Jurkat, Clone E6-1 (cell line): ENCODE results near the gene MRGPRG. TPM values are rescaled to one million over a fixed set of nuclear protein-coding genes. Genes with fewer than 3 reads are reported as not detected.
"Not testable (repeated sequence)": the region's sequence is repeated elsewhere in the genome, so short reads cannot be mapped to it uniquely, and the experiment has no call there.

Source experiments
- DNase-seq: peaks from one replicate; pipeline ENCODE4 v3.0.0-alpha.2; 2011; ENCODE audit warnings: low read depth, low spot score
- H3K4me3 ChIP-seq: 2 replicates; pipeline ENCODE4 v1.5.1; 2011; ENCODE audit warnings: mild to moderate bottlenecking, low read length, control low read depth, moderate library complexity
- polyA plus RNA-seq: library from polyadenylated mRNA; unstranded; fragments of >200 nt; gene quantifications from one replicate; pipeline ENCODE4 v1.2.1, GENCODE V29; 2012; ENCODE audit warnings: missing spikeins; ENCODE audit not compliant: insufficient read length, insufficient read depth

MRGPRG gene, protein sequence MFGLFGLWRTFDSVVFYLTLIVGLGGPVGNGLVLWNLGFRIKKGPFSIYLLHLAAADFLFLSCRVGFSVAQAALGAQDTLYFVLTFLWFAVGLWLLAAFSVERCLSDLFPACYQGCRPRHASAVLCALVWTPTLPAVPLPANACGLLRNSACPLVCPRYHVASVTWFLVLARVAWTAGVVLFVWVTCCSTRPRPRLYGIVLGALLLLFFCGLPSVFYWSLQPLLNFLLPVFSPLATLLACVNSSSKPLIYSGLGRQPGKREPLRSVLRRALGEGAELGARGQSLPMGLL
- not detected for polyA plus RNA-seq

DNA sequence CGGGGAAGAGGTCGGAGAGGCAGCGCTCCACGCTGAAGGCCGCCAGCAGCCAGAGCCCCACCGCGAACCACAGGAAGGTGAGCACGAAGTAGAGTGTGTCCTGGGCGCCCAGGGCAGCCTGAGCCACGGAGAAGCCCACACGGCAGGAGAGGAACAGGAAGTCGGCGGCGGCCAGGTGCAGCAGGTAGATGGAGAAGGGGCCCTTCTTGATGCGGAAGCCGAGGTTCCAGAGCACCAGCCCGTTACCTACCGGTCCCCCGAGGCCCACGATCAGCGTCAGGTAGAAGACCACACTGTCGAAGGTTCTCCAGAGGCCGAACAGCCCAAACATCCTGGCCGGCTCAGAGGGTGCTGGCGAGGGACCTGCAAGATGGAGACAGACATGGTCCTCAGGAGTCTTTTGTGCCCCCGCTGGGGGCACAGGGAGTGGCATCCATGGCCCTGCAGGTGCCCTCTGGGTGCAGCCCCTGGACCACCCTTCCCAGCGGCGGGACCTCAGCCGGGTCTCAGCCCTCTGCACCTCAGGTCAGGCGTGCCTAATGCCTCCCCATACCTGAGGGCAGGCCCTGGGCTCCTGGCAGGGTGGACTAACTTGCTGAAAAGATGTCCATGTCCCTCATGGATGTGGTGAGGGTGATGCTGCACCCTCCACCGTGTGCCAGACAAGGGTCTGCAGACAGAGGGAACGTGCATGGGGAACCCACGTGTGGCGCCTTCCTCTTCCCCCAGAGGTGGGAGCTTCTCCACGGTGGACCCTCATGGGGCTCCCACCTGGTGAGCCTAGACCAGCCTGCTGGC lies at the start of gene MRGPRG:
Gene MRGPRG (minus strand): TSS at position 331 of the 798 bp plus-strand sequence. CDS start 0 bp downstream, at position 331.
- H3K4me3 ChIP-seq, result no peak within 1 kb of the TSS
- DNase-seq, result no peak

DNA sequence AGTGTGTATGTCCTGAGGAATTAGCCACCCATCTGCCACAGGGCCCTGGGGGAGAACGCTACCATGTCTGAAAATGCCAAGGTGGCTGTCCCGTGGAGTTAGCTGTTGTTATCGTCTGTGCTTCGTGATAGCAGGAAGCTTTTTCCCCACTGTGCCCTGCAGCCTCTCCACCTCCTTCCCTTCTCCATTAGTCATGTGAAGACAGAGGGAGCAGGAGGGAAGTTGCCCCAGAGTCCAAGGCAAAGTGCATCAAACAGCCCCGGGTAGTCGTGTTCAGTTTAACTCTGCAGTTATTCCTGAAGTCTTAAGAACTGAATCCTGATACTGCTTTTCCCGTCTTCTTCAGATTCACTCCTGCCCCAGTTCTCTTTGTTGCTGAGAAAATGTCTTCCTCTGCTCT lies 43.9 kb upstream of the MRGPRG start:
- DNase-seq, H3K4me3 ChIP-seq: not testable (repeated sequence)

DNA sequence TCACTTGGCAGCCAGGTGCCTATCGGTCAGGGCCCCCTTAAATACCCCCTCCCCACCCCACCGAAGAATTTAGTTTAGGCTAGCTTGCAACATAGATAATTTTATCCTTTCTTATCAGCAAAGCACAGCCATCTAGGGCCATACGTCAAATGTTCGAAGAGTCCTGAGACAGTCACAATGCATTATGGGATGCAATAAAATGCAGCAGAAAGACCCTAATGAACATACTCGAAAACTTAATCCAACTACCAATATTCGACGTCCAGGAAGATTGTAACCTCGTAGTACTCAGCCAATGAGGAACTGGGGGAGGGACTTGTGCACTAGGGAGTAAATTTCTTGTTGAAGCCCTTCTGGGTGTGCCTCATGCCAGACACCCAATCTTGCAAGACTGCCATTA lies 43.2 kb upstream of the MRGPRG start:
- H3K4me3 ChIP-seq, DNase-seq: not testable (repeated sequence)

DNA sequence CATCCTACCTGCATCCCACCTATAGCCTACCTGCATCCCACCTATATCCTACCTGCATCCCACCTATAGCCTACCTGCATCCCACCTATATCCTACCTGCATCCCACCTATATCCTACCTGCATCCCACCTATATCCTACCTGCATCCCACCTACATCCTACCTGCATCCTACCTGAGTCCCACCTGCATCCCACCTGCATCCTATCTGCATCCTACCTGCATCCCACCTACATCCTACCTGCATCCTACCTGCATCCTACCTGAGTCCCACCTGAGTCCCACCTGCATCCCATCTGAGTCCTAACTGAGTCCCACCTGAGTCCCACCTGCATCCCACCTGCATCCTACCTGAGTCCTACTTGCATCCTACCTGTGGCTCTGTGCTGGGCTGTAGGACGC lies 38.9 kb upstream of the MRGPRG start:
- not testable (repeated sequence) for DNase-seq

DNA sequence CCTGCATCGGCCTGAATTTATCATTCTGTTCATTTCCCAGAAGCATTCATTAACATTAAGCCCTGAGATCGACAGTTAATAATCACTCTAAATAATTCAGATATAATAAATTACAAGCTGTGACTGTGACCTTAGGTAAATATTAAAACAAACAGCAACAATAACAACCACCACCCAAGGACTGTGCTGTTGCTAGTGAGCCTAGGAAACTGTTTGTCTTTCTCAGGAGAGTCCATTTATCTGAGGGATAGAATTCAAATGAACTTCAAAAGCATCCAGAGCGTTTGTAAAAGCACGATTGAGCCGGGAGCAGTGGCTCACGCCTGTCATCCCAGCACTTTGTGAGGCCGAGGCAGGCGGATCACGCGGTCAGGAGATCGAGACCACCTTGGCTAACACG lies 36.6 kb upstream of the MRGPRG start:
- not testable (repeated sequence) for H3K4me3 ChIP-seq, DNase-seq

More for the DNA sequence above, 38.9 kb upstream of the MRGPRG start:
- H3K4me3 ChIP-seq, result not testable (repeated sequence)

DNA sequence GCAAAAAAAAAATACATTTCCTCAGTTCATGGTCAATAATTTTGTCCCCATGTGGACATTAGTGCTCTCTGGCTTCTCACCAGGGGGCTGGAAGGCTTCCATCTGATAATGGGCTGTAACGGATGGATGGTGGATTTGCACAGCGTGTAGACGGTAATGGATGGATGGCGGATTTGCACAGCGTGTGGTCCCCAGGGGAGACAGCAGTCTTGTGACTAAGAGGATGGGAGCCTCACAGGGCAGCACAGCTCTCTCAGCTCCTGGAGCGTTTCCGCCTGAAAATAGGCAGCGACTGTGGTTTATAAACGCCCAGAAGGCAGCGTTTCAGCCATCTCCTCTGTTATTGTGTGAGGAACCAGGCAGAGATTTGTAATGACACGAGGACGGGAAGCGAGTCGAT lies 36.2 kb upstream of the MRGPRG start:
- not testable (repeated sequence) for DNase-seq, H3K4me3 ChIP-seq

DNA sequence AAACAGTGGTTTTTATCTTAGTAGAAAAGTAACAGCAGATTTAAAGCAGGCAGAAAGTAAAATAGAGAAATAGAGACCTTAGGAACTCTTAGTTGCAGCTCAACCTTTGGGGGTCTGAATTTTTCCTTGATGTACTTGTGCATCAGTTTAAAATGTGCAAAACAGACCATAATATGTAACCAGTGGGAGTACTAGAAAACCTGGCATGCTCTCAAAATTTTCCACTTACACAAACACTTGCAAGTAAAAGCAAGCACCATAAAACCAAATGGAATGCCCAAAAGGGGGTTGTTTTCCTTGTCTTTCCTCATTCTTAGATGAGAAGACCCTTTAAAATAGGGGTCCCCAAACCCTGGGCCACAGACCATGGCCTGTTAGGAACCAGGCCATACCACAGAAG lies 26.5 kb upstream of the MRGPRG start:
- no peak for DNase-seq
- no peak overlapping the region for H3K4me3 ChIP-seq

DNA sequence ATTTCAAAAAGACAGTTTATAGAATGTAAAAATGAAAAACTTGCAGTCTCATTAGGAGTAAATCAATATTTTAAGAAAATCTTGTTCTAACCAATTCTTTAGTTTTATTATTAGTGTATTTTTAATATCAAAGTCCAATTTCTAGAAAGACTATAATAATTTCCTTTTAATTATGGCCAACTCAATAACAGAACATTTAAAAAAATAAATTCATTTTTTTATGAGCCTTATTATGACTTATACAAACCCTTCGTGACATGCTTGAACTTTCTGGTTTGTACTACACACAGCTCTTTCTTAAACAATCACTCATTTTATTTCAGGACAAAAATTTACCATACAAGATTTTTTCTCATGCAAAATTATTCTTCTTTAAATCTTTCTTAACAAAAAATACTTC lies 25.3 kb upstream of the MRGPRG start:
- DNase-seq, result no peak
- no peak overlapping the region for H3K4me3 ChIP-seq

DNA sequence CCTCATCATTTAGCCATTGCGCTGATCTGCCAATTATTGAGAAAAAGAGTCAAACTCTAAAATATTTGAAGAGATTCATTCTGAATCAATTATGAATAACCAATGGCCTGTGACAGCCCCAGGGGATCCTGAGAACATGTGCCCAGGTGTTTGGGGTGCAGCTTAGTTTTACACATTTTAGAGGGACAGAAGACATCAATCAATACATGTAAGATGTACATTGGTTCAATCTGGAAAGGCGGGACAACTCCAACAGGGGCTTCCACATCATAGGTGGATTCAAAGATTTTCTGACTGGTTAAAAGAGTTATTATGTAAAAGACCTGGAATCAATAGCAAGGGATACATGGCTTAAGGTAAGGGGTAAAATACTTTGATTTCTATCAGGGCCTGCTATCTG lies 18.5 kb upstream of the MRGPRG start:
- no peak for DNase-seq
- H3K4me3 ChIP-seq, result no peak overlapping the region

DNA sequence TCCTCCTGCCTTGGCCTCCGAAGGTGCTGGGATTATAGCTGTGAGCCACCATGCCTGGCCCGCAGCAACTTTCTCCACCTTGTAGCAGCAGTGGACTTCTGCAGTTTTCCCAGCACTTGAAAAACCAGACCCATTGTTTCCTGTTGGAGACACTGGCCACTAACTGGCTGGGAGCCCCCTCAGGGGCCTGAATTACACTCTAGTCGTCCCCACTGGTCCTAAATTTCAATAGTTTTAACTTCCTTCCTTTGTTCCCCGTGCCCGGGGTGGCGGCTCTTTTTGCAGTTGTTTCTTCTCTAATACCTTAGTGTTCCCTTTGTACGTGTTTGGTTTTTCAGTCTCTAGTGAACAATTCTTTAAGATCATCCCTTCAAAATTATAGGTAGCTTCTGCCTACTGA lies 16.2 kb upstream of the MRGPRG start:
- DNase-seq, result no peak
- no peak overlapping the region for H3K4me3 ChIP-seq

DNA sequence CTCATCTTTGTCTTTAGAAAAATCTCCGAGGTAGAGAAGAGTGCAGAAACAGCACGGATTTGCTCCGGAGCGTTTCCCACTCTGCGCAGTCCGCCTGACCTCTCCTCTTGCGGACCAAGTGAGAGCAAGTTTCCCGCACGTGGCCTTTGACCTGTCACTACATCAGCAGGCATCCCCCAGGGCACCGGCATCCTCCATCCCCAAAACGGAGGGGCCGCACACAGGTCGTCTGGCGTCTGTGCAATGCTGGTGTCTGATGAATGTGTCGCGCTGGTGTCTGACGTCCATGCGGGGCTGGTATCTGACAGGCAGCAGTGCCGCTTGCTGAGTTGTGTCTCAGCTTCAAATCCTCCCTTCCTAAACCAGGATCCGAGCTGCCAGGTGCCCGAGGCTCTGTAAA lies 14.3 kb upstream of the MRGPRG start:
- H3K4me3 ChIP-seq, result no peak overlapping the region
- no peak for DNase-seq

DNA sequence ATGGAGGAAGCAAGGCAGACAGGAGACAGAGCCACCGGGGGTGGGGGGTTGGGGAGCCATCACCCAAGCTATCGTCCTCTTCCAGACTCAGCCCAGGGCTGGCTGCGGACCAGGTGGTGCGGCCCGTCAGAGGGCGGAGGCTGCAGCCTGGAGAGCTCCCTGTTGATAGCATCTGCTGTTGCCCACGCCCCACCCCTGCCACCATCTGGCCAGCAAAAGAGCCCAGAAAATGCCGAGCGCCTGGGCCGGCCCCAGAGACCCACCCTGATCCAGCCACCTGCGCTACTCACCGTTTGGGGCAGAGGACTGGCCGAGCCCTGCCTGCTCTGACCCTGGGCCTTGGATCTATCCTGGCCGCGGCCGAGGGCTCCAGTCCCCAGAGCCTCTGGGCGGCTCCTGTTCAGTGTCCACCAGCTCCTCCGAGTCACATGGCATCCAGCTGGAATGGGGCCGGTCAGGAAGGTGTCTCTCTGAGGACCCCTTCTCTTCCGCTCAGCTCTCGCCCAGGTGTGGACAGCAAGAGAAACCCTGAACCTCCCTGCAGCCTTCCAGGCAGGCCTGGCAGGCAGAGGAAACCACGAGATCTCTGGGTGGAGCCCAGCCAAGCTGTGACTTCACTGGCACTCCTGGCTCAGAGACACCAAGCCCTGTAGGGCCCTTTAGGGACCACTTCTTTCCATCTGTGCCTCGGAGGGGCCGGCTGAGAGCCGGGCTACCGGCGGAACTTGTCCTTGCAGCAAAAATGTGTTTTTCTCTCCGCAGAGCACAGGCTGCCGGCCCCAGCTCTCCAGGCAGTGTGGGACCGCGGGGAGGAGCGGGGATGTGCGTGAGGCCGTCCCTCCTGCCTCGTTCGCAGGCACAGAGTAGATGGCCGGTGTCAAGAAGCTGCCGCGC lies 13.5 kb upstream of the MRGPRG start, which contains the start of gene MRGPRE:
Gene MRGPRE (minus strand): TSS at position 567 of the 894 bp plus-strand sequence. CDS start 3,618 bp downstream, outside the sequence.
- no peak within 1 kb of the TSS for H3K4me3 ChIP-seq
- no peak for DNase-seq

DNA sequence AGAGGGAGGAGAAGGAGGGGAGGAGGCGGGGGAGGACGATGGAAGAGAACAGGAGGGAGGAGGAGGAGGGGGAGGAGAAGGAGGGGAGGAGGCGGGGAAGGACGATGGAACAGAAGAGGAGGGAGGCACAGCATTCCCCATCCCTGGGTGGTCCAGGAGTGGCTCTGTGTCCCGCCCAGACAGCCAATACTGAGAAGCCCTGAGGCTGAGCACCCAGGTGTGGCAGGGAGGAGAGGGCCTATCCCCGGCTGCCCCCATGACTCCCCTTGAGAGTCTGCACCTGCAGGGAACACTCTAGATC lies 12.9 kb upstream of the MRGPRG start:
- no peak overlapping the region for H3K4me3 ChIP-seq
- no peak for DNase-seq

DNA sequence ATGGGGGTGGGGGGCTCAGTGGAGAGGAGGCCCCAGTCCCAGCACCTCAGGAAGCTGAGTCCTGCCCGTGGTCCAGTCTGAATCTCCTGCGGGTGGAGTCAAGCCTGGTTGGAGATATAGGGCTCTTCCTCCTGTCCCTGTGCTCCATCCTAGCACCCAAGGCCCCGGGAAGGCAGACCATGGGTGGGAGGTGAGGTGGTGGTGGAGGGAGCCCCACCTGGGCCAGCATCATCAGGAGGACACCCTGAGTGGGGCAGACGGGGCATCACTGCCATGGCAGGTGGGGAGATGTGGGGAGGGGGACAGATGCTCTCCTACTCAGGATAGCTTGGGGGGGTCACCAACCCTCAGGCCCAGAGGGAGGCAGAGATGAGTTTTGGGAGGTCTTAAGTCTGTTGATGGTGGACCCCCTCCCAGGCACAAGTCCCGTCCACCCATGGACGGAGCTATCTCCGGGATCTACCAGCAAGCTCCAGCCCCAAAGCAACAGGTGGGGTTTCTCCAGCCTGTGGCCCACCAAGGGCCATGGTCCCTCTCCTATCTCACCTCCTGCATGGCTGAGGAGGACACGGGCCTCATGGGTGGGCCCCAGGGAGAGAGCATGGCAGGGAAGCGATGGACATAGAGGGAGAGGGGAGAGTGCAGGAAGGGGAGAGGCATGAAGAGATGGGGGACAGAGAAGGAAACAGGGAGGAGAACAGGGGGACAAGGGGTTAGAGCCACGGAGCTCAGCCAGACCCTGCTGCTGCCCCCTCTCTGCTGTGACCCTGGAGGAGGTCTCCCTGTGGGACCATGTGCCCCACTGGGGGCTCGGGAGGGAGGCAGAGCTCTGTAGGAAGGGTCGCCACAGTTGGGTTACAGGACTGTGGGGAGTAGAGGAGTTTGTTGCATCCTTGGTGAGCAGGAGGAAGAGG lies 12.3 kb upstream of the MRGPRG start:
- H3K4me3 ChIP-seq, result no peak overlapping the region
- no peak for DNase-seq

DNA sequence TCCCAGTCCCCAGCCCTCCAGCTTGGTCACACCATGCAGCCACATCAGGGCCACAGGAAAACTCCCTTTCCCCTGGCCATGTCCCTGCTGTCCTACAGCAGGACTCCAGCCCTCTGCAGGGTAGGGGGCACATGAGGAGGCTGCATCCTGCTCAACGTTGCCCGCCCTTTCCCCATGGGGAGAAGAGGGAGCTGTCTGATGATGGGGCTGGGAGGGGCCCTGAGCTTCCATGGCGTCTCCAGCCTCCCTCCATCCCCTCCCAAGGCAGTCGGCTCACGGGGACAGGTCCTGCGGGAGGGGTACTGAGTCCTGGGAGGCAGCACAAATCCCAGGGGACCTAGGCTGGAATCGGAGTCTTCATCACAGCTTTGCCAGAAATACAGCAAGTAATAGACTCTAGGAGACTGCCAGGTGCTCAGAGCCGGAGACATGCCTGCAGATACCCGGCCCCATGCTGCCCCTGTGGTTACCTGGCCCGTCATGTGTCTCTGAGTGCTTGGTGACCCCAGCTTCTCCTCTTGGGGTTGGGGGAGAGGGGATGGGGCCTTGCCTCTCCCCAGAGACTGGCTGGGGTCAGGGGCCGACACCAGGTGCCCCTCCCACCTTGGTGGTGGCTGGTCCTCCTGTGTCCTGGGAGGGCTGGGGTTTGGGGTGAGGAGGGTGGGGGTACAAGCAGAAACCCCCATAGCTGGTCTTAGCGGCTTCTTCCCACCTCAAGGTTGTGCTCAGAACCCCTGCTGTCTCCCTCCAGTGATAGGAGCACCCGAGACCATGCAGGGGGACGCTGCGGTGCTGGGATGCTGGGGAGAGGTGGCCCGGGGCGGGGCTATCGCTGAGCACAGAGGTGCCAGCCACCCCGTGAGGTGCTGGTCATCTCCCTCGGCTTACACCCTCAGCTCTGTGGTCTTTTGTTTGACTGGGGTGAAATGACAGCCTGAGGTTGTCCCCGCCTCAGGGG lies 11.3 kb upstream of the MRGPRG start:
- H3K4me3 ChIP-seq, result no peak overlapping the region
- no peak for DNase-seq

DNA sequence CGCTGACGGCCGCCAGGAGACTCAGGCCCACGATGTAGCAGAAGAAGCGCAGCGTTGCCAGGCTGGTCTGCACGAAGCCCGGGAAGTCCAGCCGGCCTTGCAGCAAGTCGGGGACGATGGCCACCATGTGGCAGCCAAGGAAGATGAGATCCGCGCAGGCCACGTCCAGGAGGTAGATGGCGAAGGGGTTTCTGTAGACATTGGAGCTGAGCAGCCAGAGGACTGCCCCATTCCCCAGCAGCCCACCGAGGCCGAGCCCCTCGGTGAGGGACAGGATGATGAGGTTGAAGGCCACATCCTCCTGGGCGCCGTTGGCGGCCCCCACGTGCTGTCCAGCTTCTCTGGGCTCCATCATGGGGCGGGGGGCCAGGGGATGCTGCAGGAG lies 9.8 kb upstream of the MRGPRG start:
- no peak overlapping the region for H3K4me3 ChIP-seq
- DNase-seq, result no peak

DNA sequence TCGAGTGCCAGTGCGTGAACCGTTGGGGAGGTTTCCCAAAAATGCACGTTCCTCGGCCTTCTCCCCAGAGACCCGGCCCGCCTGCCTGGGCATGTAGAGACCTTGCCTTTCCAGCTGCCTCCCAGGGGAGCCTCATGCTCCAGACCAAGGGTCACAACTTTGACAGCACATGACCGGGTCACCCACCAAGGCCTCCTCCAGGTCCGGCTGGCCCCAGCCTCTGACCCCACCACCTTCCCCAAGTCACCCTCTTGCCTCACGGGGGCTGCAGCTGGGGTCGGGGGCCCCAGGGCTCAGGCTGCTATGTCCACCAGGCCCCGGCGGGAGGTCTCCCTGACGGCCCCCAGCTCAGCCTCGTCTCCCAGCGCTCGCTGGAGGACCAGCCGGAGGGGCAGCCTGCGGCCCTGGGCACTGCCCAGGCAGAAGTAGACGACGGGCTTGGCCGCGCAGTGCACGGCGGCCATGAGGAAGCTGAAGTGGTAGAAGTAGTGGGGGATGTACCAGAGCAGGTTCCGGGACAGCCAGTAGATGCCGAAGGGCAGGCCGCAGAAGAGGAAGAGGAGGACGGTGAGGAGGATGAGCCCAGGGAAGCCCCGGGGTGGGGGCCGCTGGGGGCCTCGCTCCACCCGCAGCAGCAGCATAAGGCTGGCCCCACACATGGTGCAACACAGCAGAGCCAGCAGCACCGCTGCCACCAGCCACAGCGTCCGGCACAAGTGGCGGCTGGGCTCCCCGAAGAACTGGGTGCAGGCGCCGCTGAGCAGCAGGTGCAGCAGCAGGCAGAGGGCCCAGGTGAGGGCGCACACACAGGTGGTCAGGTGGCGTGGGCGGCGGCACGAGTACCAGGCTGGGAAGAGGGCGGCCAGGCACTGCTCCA lies 9.2 kb upstream of the MRGPRG start:
- no peak overlapping the region for H3K4me3 ChIP-seq
- no peak for DNase-seq
